HEK293 (cell line): ENCODE data around the gene CLASRP.

Experiments used
- CTCF ChIA-PET: fragments of 350-600 bp; formaldehyde crosslinking; extraction: SDS; loops from one replicate; lab custom pipeline; 2021; ENCODE audit warnings: antibody characterized with exemption; lab: Yijun Ruan, JAX
- POLR2A ChIA-PET: fragments of 300-600 bp; formaldehyde crosslinking; extraction: SDS; loops from one replicate; lab custom pipeline; 2020; ENCODE audit warnings: antibody characterized with exemption, inconsistent platforms; lab: Yijun Ruan, JAX
- H3K27ac ChIP-seq: fragments of 200-500 bp; sonication (Bioruptor generic); 2 replicates; pipeline ENCODE4 v1.5.1; 2014; ENCODE audit warnings: low read depth, low read length, control low read depth, inconsistent platforms; ENCODE audit errors: extremely low read depth
- H3K36me3 ChIP-seq, 2 experiments: fragments of 200-500 bp in 1 of 2; sonication (Bioruptor generic) in 1 of 2; 1 replicate in 1 of 2; 2 replicates in 1 of 2; pipeline ENCODE4 v1.5.1; 2014 to 2017; ENCODE audit warnings: inconsistent platforms in 2 of 2, low read length in 2 of 2; ENCODE audit not compliant: control insufficient read depth in 2 of 2, insufficient read depth in 1 of 2
- H3K4me1 ChIP-seq: fragments of 200-500 bp; sonication (Bioruptor generic); 2 replicates; pipeline ENCODE4 v1.5.1; 2014; ENCODE audit warnings: mild to moderate bottlenecking, low read length, inconsistent platforms; ENCODE audit not compliant: control insufficient read depth, insufficient read depth
- H3K4me3 ChIP-seq: 2 replicates; pipeline ENCODE4 v1.5.1; 2011; ENCODE audit warnings: low read depth, mild to moderate bottlenecking, control low read depth, low read length, moderate library complexity
- H3K9me3 ChIP-seq: fragments of 200-500 bp; sonication (Bioruptor generic); 2 replicates; pipeline ENCODE4 v1.5.1; 2014; ENCODE audit warnings: low read depth, low read length, inconsistent platforms; ENCODE audit not compliant: control insufficient read depth, insufficient read depth
- GLIS1 ChIP-seq: fragments of 450-650 bp; formaldehyde crosslinking; IDR thresholded peaks from 2 replicates; pipeline ENCODE4 v1.5.1; 2016; ENCODE audit warnings: missing biosample characterization, missing genetic modification characterization
- HOXC10 ChIP-seq: sonication (generic); formaldehyde crosslinking; IDR thresholded peaks from 2 replicates; pipeline ENCODE4 v1.8.1; 2023; ENCODE audit warnings: mild to moderate bottlenecking, missing genetic modification reagents
- RBAK ChIP-seq: fragments of 450-650 bp; formaldehyde crosslinking; IDR thresholded peaks from 2 replicates; pipeline ENCODE4 v1.5.1; 2016; ENCODE audit warnings: missing biosample characterization, missing genetic modification characterization
- SCRT2 ChIP-seq: fragments of 450-650 bp; formaldehyde crosslinking; IDR thresholded peaks from 2 replicates; pipeline ENCODE4 v1.5.1; 2016; ENCODE audit warnings: missing biosample characterization, missing genetic modification characterization
- ZBTB7A ChIP-seq: fragments of 450-650 bp; formaldehyde crosslinking; IDR thresholded peaks from 2 replicates; pipeline ENCODE4 v1.5.1; 2016; ENCODE audit warnings: low read depth, missing biosample characterization, missing genetic modification characterization
- ZEB2 ChIP-seq: fragments of 450-650 bp; formaldehyde crosslinking; IDR thresholded peaks from 2 replicates; pipeline ENCODE4 v1.5.1; 2016; ENCODE audit warnings: missing biosample characterization, missing genetic modification characterization
- ZIC2 ChIP-seq: fragments of 450-650 bp; formaldehyde crosslinking; IDR thresholded peaks from 2 replicates; pipeline ENCODE4 v1.5.1; 2016; ENCODE audit warnings: missing biosample characterization, missing genetic modification characterization
- ZNF169 ChIP-seq: fragments of 450-650 bp; formaldehyde crosslinking; IDR thresholded peaks from 2 replicates; pipeline ENCODE4 v1.5.1; 2016; ENCODE audit warnings: missing biosample characterization, missing genetic modification characterization
- ZNF202 ChIP-seq: fragments of 450-650 bp; formaldehyde crosslinking; IDR thresholded peaks from 2 replicates; pipeline ENCODE4 v1.5.1; 2016; ENCODE audit warnings: missing biosample characterization, missing genetic modification characterization, borderline replicate concordance
- ZNF211 ChIP-seq: fragments of 450-650 bp; formaldehyde crosslinking; IDR thresholded peaks from 2 replicates; pipeline ENCODE4 v1.5.1; 2016; ENCODE audit warnings: low read depth, missing biosample characterization, missing genetic modification characterization
- ZNF248 ChIP-seq: fragments of 450-650 bp; formaldehyde crosslinking; IDR thresholded peaks from 2 replicates; pipeline ENCODE4 v1.5.1; 2017; ENCODE audit warnings: missing biosample characterization, missing genetic modification characterization
- ZNF341 ChIP-seq: fragments of 450-650 bp; formaldehyde crosslinking; IDR thresholded peaks from 2 replicates; pipeline ENCODE4; 2016; ENCODE audit warnings: low read depth, missing biosample characterization, missing genetic modification characterization
- ZNF366 ChIP-seq: fragments of 450-650 bp; formaldehyde crosslinking; conservative IDR thresholded peaks from 2 replicates; pipeline ENCODE4 v1.5.1; 2016; ENCODE audit warnings: missing biosample characterization, missing genetic modification characterization
- ZNF391 ChIP-seq: fragments of 450-650 bp; formaldehyde crosslinking; IDR thresholded peaks from 2 replicates; pipeline ENCODE4 v1.5.1; 2016; ENCODE audit warnings: low read depth, missing biosample characterization, missing genetic modification characterization, borderline replicate concordance
- ZNF416 ChIP-seq: fragments of 450-650 bp; formaldehyde crosslinking; IDR thresholded peaks from 2 replicates; pipeline ENCODE4 v1.5.1; 2016; ENCODE audit warnings: missing biosample characterization, missing genetic modification characterization
- ZNF423 ChIP-seq: fragments of 450-650 bp; formaldehyde crosslinking; IDR thresholded peaks from 2 replicates; pipeline ENCODE4 v1.5.1; 2016; ENCODE audit warnings: missing biosample characterization, missing genetic modification characterization
- ZNF48 ChIP-seq: fragments of 450-650 bp; formaldehyde crosslinking; IDR thresholded peaks from 2 replicates; pipeline ENCODE4 v1.5.1; 2016; ENCODE audit warnings: missing biosample characterization, missing genetic modification characterization
- ZNF514 ChIP-seq: fragments of 450-650 bp; formaldehyde crosslinking; IDR thresholded peaks from 2 replicates; pipeline ENCODE4 v1.5.1; 2016; ENCODE audit warnings: missing biosample characterization, missing genetic modification characterization
- ZNF561 ChIP-seq: fragments of 450-650 bp; IDR thresholded peaks from 2 replicates; pipeline ENCODE4 v1.5.1; 2018; ENCODE audit warnings: missing biosample characterization, missing genetic modification characterization, borderline replicate concordance
- ZNF629 ChIP-seq: fragments of 450-650 bp; formaldehyde crosslinking; IDR thresholded peaks from 2 replicates; pipeline ENCODE4 v1.5.1; 2017; ENCODE audit warnings: missing biosample characterization, missing genetic modification characterization
- ZNF677 ChIP-seq: fragments of 450-650 bp; IDR thresholded peaks from 2 replicates; pipeline ENCODE4 v1.5.0; 2018; ENCODE audit warnings: missing biosample characterization, mild to moderate bottlenecking, missing genetic modification characterization, moderate library complexity
- ZNF701 ChIP-seq: fragments of 450-650 bp; formaldehyde crosslinking; IDR thresholded peaks from 2 replicates; pipeline ENCODE4 v1.5.1; 2016; ENCODE audit warnings: missing biosample characterization, missing genetic modification characterization
- ZNF707 ChIP-seq: fragments of 450-650 bp; formaldehyde crosslinking; IDR thresholded peaks from 2 replicates; pipeline ENCODE4 v1.5.1; 2016; ENCODE audit warnings: missing biosample characterization, missing genetic modification characterization
- ZNF837 ChIP-seq: fragments of 450-650 bp; formaldehyde crosslinking; IDR thresholded peaks from 2 replicates; pipeline ENCODE4 v1.5.1; 2016; ENCODE audit warnings: missing biosample characterization, missing genetic modification characterization
- ZNF843 ChIP-seq: fragments of 450-650 bp; formaldehyde crosslinking; IDR thresholded peaks from 2 replicates; pipeline ENCODE4 v1.5.1; 2016; ENCODE audit warnings: missing biosample characterization, missing genetic modification characterization
- TF ChIP-seq, protein P1 (sequence below): fragments of 450-650 bp; formaldehyde crosslinking; IDR thresholded peaks from 2 replicates; pipeline ENCODE4 v1.5.1; 2016; ENCODE audit warnings: missing biosample characterization, missing genetic modification characterization

Gene CLASRP

DNA sequence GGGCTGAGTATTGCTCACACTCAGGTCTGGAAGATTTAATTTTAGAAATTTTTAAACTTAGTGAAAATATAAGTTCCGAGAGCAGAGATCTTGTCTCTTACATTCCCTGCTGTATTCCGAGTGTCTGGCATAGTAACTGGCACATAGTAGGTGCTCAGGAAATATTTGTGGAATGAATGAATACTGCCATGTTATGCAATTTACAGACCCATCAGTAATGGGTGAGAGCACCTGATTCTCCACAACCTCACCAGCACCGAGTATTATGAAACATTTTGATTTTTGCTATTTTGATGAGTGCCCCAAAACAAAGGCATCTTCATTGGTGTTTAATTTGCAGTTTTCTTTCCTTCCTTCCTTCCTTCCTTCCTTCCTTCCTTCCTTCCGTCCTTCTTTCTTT, 15.8 kb upstream of the CLASRP start:
- ChIA-PET POLR2A (interaction anchor here (0.6 kb wide), 1 partner anchor 463 kb away, joined by 3 read pairs; no protein-coding TSS in a partner anchor), CTCF (interaction anchor here (0.7 to 0.8 kb wide), 2 partner anchors 17 to 22 kb away, joined by 4 read pairs; partner anchors contain the start of gene RELB)
- Histone ChIP-seq H3K36me3 (no peaks in the 10 kb centered on the region; a peak in 1 of 3 replicates), H3K4me3 (no peak overlapping the region), H3K4me1 (no peaks in the 10 kb centered on the region), H3K9me3 (no peaks in the 10 kb centered on the region), H3K27ac (no peak overlapping the region)
- peak; percentile 66 for TF ChIP-seq ZNF366
- no peak for TF ChIP-seq RBAK
- TF ChIP-seq ZNF248 (tag by site-specific recombination) = no peak

DNA sequence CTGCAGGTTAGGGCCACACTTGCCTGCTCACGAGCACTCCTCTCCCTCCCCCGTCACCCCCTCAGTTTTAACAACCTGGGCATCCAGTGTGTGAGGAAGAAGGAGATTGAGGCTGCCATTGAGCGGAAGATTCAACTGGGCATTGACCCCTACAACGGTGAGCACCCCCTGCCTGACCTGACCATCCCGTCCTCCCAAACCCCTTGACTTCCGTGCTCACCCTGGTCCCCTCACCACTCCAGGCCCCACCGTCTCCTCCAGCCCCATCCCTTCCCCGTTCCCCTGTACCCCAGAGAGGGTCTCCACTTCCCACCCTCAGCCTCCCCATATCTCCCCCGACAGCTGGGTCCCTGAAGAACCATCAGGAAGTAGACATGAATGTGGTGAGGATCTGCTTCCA, 13.6 kb upstream of the CLASRP start:
- Histone ChIP-seq H3K9me3 (no peaks in the 10 kb centered on the region), H3K36me3 (no peaks in the 10 kb centered on the region), H3K27ac (no peak overlapping the region), H3K4me3 (no peak overlapping the region), H3K4me1 (no peaks in the 10 kb centered on the region)
- ChIA-PET POLR2A (no interaction called here), CTCF (no interaction called here)
- TF ChIP-seq ZNF202 (no peak), ZNF48 (tag by site-specific recombination) (no peak), ZIC2 (tag by site-specific recombination) (no peak), HOXC10 (CRISPR knock-in tag) (no peak), ZNF341 (tag by site-specific recombination) (no peak), ZNF169 (tag by site-specific recombination) (no peak), ZNF701 (tag by site-specific recombination) (no peak), ZNF211 (tag by site-specific recombination) (no peak), ZBTB7A (tag by site-specific recombination) (no peak), ZNF707 (tag by site-specific recombination) (no peak), ZNF837 (tag by site-specific recombination) (no peak), ZNF391 (tag by site-specific recombination) (no peak), GLIS1 (tag by site-specific recombination) (no peak), ZNF416 (tag by site-specific recombination) (no peak), ZNF514 (tag by site-specific recombination) (no peak), ZEB2 (tag by site-specific recombination) (no peak), ZNF561 (no peak), ZNF423 (tag by site-specific recombination) (no peak), ZNF677 (tag by site-specific recombination) (no peak)
- TF ChIP-seq, protein P1, sequence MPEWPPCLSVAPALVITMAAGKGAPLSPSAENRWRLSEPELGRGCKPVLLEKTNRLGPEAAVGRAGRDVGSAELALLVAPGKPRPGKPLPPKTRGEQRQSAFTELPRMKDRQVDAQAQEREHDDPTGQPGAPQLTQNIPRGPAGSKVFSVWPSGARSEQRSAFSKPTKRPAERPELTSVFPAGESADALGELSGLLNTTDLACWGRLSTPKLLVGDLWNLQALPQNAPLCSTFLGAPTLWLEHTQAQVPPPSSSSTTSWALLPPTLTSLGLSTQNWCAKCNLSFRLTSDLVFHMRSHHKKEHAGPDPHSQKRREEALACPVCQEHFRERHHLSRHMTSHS = no peak
- TF ChIP-seq, all 188 proteins: peak for 0

DNA sequence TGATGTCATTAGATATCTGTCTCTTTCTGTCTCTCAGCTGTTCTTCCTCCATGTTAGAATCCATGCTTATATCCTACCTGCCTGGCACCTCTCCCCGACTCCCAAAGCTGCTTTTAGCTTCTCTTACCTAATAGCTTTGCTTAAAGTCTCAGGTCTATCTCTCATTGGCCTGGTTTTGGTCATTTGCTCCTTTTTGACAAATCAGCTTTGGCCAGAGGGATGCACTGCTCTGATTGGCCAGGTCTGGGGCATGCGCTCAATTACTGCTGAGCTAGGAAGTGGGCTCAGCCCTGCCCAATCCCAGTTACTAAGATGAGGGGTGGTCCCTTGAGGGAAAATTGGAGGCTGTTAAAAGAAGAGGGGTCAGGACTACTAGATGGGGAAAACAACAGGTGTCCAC, 11.5 kb upstream of the CLASRP start:
- CTCF ChIA-PET = interaction anchor here (0.5 to 1.8 kb wide), 6 partner anchors 11 to 863 kb away, joined by 3 to 10 read pairs (median 3); no protein-coding TSS in a partner anchor
- Histone ChIP-seq H3K4me3 (no peak overlapping the region), H3K36me3 (no peaks in the 10 kb centered on the region), H3K9me3 (no peaks in the 10 kb centered on the region), H3K27ac (no peak overlapping the region), H3K4me1 (no peaks in the 10 kb centered on the region)
- POLR2A ChIA-PET = interaction anchor here (2.8 kb wide), 1 partner anchor 12 kb away, joined by 20 read pairs; the partner anchor contains the start of gene CLASRP
- 0 out of 2 replicates have a peak, but pooled peaks have one; percentile 17 for TF ChIP-seq SCRT2 (tag by site-specific recombination)
- TF ChIP-seq ZNF843 (tag by site-specific recombination) = no peak
- no peak for TF ChIP-seq ZNF629 (tag by site-specific recombination)
